ENCODE results near the gene CCDC158. TPM values are rescaled to one million over a fixed set of nuclear protein-coding genes. Genes with fewer than 3 reads are reported as not detected.
A peak's percentile ranks its signal among the peaks of the same experiment; 100 is the strongest.
"Not testable (repeated sequence)": the region's sequence is repeated elsewhere in the genome, so short reads cannot be mapped to it uniquely, and the experiment has no call there.

CCDC158 gene
- polyA plus RNA-seq, 3 donors, result 0.27 to 0.75 (median 0.60) TPM

- no peak for DNase-seq (ENCODE audit: low read depth in 3 of 3, low spot score in 2 of 3)
Measured at GRCh38 chr4:76430519-76431388, 9.8 kb upstream of the CCDC158 start.

- DNase-seq (ENCODE audit: low read depth in 3 of 3, low spot score in 2 of 3), result no peak
Measured at GRCh38 chr4:76429636-76430035, 8.7 kb upstream of the CCDC158 start.

GRCh38 chr4:76426272-76426671, 5.3 kb upstream of the CCDC158 start:
- no peak for DNase-seq (ENCODE audit: low read depth in 3 of 3, low spot score in 2 of 3)

- DNase-seq (ENCODE audit: low read depth in 3 of 3, low spot score in 2 of 3), result not testable (repeated sequence)
Measured at GRCh38 chr4:76423159-76423558, 2.2 kb upstream of the CCDC158 start.

GRCh38 chr4:76420188-76420761, 666 bp downstream of the CCDC158 start:
- no peak for DNase-seq (ENCODE audit: low read depth in 3 of 3, low spot score in 2 of 3)

- no peak for DNase-seq (ENCODE audit: low read depth in 3 of 3, low spot score in 2 of 3)
Measured at GRCh38 chr4:76410636-76411035, 10.3 kb downstream of the CCDC158 start.

- DNase-seq (ENCODE audit: low read depth in 3 of 3, low spot score in 2 of 3), result no peak
Measured at GRCh38 chr4:76407440-76408119, 13.4 kb downstream of the CCDC158 start.

- DNase-seq (ENCODE audit: low read depth in 3 of 3, low spot score in 2 of 3), result no peak
Measured at GRCh38 chr4:76406081-76406480, 14.9 kb downstream of the CCDC158 start.

GRCh38 chr4:76401654-76402053, 19.3 kb downstream of the CCDC158 start:
- DNase-seq (ENCODE audit: low read depth in 3 of 3, low spot score in 2 of 3), result no peak

GRCh38 chr4:76388160-76388908, 32.6 kb downstream of the CCDC158 start:
- DNase-seq (ENCODE audit: low read depth in 3 of 3, low spot score in 2 of 3), result no peak

- DNase-seq (ENCODE audit: low read depth in 3 of 3, low spot score in 2 of 3), result no peak
Measured at GRCh38 chr4:76386566-76387305, 34.2 kb downstream of the CCDC158 start.

- DNase-seq (ENCODE audit: low read depth in 3 of 3, low spot score in 2 of 3), result no peak
Measured at GRCh38 chr4:76385974-76386373, 35.0 kb downstream of the CCDC158 start.

- DNase-seq (ENCODE audit: low read depth in 3 of 3, low spot score in 2 of 3), result no peak
Measured at GRCh38 chr4:76384052-76384451, 36.9 kb downstream of the CCDC158 start.

GRCh38 chr4:76383001-76383400, 37.9 kb downstream of the CCDC158 start:
- no peak for DNase-seq (ENCODE audit: low read depth in 3 of 3, low spot score in 2 of 3)

GRCh38 chr4:76381986-76382385, 39.0 kb downstream of the CCDC158 start:
- DNase-seq (ENCODE audit: low read depth in 3 of 3, low spot score in 2 of 3), result no peak

- DNase-seq (ENCODE audit: low read depth in 3 of 3, low spot score in 2 of 3), result no peak
Measured at GRCh38 chr4:76380561-76380960, 40.4 kb downstream of the CCDC158 start.

GRCh38 chr4:76377911-76378310, 43.0 kb downstream of the CCDC158 start:
- DNase-seq (ENCODE audit: low read depth in 3 of 3, low spot score in 2 of 3), result peak in 1 of 3 donors; percentile 16

- DNase-seq (ENCODE audit: low read depth in 3 of 3, low spot score in 2 of 3), result no peak
Measured at GRCh38 chr4:76377481-76377901, 43.5 kb downstream of the CCDC158 start.

GRCh38 chr4:76376534-76376933, 44.4 kb downstream of the CCDC158 start:
- DNase-seq (ENCODE audit: low read depth in 3 of 3, low spot score in 2 of 3), result no peak

- DNase-seq (ENCODE audit: low read depth in 3 of 3, low spot score in 2 of 3), result no peak
Measured at GRCh38 chr4:76375703-76376102, 45.2 kb downstream of the CCDC158 start.
